Measurements from ENCODE around the gene CCL1.

CCL1 gene, protein sequence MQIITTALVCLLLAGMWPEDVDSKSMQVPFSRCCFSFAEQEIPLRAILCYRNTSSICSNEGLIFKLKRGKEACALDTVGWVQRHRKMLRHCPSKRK

DNA sequence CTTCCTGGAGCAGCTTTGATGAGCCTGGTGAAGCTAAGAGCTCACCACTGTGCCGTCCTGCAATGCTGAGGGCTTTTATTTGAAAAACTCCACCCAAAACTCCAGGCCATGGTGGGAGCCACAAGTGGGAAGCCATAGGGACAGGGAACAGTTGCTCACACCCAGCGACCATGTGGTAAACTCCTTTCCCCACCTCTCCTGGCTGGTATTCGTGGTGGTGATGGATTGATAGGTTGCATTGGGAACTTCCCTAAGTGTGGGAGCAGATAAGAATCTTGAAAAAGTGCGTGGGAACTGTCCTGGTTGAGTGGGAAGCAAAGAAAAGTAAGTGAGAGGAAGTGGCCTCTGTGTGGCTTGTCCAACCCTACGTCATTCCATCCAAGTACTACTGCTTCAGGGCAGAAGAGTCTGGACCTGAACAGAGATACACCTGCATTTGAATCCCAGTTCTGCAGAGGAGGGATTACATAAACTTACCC, at the start of gene CCL1:
TSS of gene CCL1 (minus strand) at position 51 of the 479 bp plus-strand sequence. CDS start 72 bp downstream, outside the sequence.
- no peak for DNase-seq (ENCODE audit: low read depth)

GRCh38 chr17:34412534-34412933, 49.5 kb upstream of the CCL1 start:
- DNase-seq (ENCODE audit: low read depth), result no peak

DNA sequence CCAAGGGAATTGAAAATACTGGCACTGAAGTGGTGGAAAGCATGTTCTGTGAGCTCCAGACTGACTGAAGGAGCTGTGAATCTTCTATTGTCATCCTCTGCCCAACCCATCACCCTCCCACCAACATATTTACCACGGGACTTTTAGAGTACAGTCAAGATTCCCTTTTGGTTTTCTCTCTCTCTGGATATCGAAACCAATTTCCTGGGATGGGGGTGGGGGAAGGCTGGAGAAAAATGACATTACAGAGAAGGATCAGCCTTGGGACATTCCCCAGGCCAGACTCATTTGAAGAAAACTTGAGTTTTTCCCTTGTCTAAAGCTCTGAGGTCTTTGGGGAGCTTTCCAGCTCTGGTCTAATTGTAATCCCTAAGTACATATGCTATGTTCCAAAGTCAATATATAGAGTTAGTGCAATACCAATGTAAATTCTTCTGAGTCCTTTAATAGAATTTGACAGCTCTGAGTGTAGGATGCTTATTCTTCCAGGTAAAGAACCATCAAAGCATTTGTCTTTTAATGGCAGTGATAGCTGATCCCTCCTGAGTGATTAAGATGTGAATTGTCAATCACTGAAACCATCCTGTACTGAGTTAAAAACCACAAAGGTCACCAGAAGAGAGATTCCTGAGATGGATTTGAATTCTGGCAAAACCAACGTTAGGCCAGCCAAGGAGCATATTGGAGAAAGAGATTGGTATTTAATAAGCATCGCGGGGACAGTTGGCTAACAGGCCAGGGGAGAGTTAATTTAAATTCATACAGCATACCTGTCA, 48.8 kb upstream of the CCL1 start:
- no peak for DNase-seq (ENCODE audit: low read depth)

DNA sequence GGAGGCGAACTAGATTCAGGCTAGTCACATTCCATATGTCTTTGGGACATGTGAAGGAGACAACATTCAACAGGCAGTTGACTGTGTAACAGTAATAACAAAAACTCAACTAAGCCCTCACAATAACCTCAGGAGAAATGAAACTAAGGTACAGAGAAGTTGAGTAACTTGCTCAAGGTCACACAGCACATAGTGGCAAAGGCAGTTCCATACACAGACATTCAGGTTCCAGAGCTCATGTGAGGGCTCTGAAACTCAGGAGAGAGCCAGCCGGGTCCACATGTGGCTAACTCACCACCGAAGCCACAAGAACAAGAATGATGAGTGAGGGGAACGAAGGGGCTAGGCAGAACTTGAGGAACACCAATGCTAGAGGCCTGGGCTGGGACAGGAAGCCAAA, 46.3 kb upstream of the CCL1 start:
- DNase-seq (ENCODE audit: low read depth), result no peak

GRCh38 chr17:34408439-34408838, 45.4 kb upstream of the CCL1 start:
- DNase-seq (ENCODE audit: low read depth), result no peak

- no peak for DNase-seq (ENCODE audit: low read depth)
Observed at GRCh38 chr17:34406226-34406625, 43.2 kb upstream of the CCL1 start.

- no peak for DNase-seq (ENCODE audit: low read depth)
Observed at GRCh38 chr17:34403006-34403405, 40.0 kb upstream of the CCL1 start.

- DNase-seq (ENCODE audit: low read depth), result no peak
Observed at GRCh38 chr17:34401165-34401564, 38.1 kb upstream of the CCL1 start.

GRCh38 chr17:34400301-34400931, 37.4 kb upstream of the CCL1 start:
- no peak for DNase-seq (ENCODE audit: low read depth)

GRCh38 chr17:34399725-34400124, 36.7 kb upstream of the CCL1 start:
- no peak for DNase-seq (ENCODE audit: low read depth)

GRCh38 chr17:34398990-34399389, 36.0 kb upstream of the CCL1 start:
- no peak for DNase-seq (ENCODE audit: low read depth)

DNA sequence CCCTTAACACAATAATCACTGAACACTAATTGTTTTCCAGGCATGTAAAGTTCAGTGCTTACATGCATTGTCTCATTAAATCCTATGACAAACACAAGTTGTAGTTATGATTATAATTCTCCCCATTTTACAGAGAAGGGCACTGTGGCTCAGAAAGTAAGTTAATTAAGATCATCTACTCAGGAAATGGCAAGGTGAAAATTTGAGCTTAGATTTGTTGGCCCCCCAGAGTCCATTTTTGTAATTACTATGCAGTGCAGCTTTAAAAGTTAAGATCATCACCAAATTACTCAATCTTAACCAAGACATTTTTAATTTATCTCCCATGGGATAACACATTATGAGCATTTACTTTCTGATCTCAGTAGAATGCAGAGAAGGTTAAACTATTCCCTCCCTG, 34.2 kb upstream of the CCL1 start:
- DNase-seq (ENCODE audit: low read depth), result no peak

- no peak for DNase-seq (ENCODE audit: low read depth)
Observed at GRCh38 chr17:34393401-34393800, 30.4 kb upstream of the CCL1 start.

DNA sequence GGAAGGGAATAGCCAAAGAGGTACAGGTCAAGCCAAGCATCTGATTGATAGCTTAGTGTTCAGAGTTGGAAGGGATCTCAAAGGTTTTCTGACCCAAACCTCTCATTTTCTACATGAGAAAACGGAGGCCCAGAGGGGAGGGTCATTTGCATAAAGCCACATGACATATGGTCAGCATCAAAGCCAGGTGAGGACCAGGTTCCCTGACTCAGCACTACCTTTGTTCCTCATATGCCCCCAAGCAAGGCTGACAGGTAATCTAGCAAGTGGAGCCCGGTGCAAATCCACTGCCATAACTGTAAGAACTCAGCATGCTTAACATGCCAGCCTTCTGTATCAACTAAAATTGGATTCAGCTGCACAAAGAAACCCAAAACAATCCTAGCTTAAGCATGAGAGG, 28.2 kb upstream of the CCL1 start:
- DNase-seq (ENCODE audit: low read depth), result no peak

GRCh38 chr17:34390649-34391048, 27.6 kb upstream of the CCL1 start:
- no peak for DNase-seq (ENCODE audit: low read depth)

DNA sequence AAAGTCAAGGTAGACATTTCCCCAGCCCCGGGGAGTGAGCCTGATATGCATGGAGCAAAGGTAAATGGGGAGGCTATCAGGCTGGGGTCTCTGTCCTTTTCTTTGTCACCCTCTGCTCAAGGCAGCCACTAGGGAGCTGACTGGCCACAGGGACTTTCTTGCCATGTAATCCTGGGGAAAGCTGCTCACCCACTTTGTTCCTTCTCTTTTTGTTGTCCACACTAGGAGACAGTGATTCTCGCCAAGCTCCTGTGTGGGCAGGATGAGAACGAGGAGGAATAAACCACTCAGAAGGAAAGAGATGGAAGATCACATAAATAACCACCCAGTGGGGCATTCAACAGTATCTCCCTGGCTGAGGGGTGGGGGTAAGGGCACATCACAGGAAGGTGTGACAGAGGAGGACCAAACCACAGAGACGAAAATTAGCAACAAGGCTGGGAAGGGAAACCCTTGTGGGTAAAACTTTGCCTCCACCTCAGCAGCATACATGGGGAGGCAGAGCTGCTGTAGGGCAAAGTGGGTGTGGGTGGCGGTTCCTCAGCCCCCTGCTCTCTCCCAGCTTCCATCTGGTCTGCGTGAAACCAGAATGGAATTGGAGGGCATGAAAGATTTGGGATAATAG, 26.2 kb upstream of the CCL1 start:
- no peak for DNase-seq (ENCODE audit: low read depth)

DNA sequence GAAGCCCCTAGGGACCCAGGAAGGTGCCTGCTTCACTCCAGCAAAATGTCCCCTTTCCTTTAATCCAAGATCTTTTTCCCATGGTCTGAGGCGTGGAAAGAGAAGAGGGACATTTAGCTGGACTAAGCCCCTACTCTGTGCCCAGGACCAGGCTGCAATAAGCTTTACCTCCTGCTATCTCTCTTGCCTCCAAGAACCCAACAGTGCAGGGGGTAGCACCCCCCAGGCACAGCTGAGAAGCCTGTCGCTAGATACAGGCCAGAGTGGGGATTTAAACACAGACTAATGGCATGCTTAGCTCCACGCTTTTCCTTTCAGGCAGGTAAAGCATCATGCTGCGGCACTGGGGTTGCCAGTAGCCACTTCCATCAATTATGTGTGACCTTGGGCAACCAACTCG, 24.5 kb upstream of the CCL1 start:
- no peak for DNase-seq (ENCODE audit: low read depth)

- DNase-seq (ENCODE audit: low read depth), result no peak
Observed at GRCh38 chr17:34386697-34387550, 23.9 kb upstream of the CCL1 start.

DNA sequence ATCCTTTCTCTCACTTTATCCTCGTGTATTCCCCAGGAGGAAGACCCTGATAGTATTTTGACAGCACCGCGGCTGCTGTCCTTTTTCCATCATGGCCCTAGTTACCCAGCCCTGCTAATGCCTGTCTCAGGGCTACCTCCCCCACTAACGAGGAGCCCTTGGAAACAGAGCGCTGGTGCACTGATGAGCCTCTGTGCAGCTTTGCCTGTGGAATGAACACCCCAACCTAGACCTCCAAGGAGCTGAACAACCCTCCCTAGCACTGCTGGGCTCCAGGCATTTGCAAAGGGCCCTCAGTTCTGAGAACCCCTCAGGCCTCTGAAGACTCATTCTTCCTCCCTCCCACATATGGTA, 23.3 kb upstream of the CCL1 start:
- DNase-seq (ENCODE audit: low read depth), result no peak

GRCh38 chr17:34384822-34385605, 22.0 kb upstream of the CCL1 start:
- no peak for DNase-seq (ENCODE audit: low read depth)

DNA sequence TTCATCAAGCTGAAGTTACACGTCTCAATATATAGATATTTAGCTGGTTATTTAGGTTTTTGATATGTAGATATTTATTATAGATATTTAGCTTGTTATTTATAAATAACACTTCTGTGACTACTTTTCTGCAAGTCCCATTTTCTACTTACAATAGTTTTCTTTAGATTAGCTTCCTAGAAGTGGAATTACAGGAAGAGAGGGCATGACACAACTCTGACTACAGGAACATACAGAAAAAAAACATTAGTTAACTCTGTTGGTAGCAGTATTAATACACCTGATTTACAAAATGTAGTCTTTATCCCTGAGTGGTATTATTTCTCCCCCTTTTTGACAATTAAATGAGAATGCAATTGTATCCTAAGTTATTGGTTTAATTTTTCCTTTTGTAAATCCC, 21.2 kb upstream of the CCL1 start:
- DNase-seq (ENCODE audit: low read depth), result no peak

All from HS-5 (cell line).